Measurements from ENCODE around the gene GCAT. TPM values are rescaled to one million over a fixed set of nuclear protein-coding genes. Genes with fewer than 3 reads are reported as not detected.

GCAT gene
- total and polyA plus RNA-seq, 2 of the 13 experiments (the other 11 are each of a cell fraction or from before 2014, with no cell fraction given): 28.0 to 50.3 TPM

DNA sequence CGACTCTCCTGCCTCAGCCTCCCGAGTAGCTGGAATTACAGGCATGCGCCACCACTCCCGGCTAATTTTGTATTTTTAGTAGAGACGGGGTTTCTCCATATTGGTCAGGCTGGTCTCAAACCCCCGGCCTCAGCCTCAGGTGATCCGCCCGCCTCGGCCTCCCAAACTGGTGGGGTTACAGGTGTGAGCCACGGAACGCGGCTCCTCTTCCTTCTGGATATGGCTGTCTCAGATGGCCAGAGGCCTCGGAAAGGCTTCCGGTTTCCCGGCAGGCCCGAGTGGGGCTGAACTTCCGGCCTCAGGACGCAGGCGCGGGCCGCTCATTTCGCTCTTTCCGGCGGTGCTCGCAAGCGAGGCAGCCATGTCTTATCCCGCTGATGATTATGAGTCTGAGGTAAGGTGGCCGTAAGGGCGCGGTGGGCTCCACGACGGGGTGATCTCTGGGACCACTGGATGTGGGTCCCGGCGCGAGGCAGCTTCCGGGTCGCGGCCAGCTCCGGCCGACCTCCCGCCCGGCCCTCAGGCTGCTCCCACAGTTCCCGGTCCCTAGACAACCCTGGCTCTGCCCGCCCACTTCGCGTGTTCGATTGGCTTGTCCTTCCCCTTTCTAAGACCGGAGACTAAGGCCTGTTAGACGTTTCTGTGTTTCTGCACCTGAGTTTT, 41.5 kb downstream of the GCAT start, which contains the start of gene EIF3L (continued):
- 0 out of 2 replicates have a peak, but pooled peaks have one; percentile 23 for TF ChIP-seq ZNF451 (CRISPR knock-in tag; IDR thresholded peaks at IDR 0.05)
- 0 out of 2 replicates have a peak, but pooled peaks have one; percentile 22 for TF ChIP-seq RARA (CRISPR knock-in tag; IDR thresholded peaks at IDR 0.05)
- peak; percentile 89 for TF ChIP-seq ZNF460 (CRISPR knock-in tag; IDR thresholded peaks at IDR 0.05; ENCODE audit: borderline replicate concordance)
- TF ChIP-seq CEBPB (IDR thresholded peaks at IDR 0.05; ENCODE audit: borderline replicate concordance, low read depth, low read length): no peak
- TF ChIP-seq ZNF768 (CRISPR knock-in tag; IDR thresholded peaks at IDR 0.05): peak; percentile 61
- TF ChIP-seq BORCS8-MEF2B (CRISPR knock-in tag; IDR thresholded peaks at IDR 0.05): peak; percentile 40; the same call in 1 of the 2 replicates
- TF ChIP-seq, protein P1, sequence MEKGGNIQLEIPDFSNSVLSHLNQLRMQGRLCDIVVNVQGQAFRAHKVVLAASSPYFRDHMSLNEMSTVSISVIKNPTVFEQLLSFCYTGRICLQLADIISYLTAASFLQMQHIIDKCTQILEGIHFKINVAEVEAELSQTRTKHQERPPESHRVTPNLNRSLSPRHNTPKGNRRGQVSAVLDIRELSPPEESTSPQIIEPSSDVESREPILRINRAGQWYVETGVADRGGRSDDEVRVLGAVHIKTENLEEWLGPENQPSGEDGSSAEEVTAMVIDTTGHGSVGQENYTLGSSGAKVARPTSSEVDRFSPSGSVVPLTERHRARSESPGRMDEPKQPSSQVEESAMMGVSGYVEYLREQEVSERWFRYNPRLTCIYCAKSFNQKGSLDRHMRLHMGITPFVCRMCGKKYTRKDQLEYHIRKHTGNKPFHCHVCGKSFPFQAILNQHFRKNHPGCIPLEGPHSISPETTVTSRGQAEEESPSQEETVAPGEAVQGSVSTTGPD (CRISPR knock-in tag; IDR thresholded peaks at IDR 0.05): no peak
- TF ChIP-seq RFXAP (CRISPR knock-in tag; IDR thresholded peaks at IDR 0.05; ENCODE audit: borderline replicate concordance): peak; percentile 73
- no peak for TF ChIP-seq DDIT3 (CRISPR knock-in tag; IDR thresholded peaks at IDR 0.05)
- TF ChIP-seq FOXC1 (CRISPR knock-in tag; IDR thresholded peaks at IDR 0.05; ENCODE audit: borderline replicate concordance): peak; percentile 88; the same call in 1 of the 2 replicates
- 0 out of 2 replicates have a peak, but pooled peaks have one; percentile 42 for TF ChIP-seq ZNF564 (CRISPR knock-in tag; IDR thresholded peaks at IDR 0.05)
- no peak for TF ChIP-seq RFXANK (CRISPR knock-in tag; IDR thresholded peaks at IDR 0.05)
- TF ChIP-seq SOX5 (CRISPR knock-in tag; IDR thresholded peaks at IDR 0.05; ENCODE audit: borderline replicate concordance): peak; percentile 18; the same call in 1 of the 2 replicates
- TF ChIP-seq ZC3H13 (CRISPR knock-in tag; IDR thresholded peaks at IDR 0.05): peak; percentile 26; the same call in 1 of the 2 replicates
- peak; percentile 86 for TF ChIP-seq HDAC1 (CRISPR knock-in tag; IDR thresholded peaks at IDR 0.05)
- 0 out of 2 replicates have a peak, but pooled peaks have one; percentile 73 for TF ChIP-seq ZNF275 (CRISPR knock-in tag; IDR thresholded peaks at IDR 0.05; ENCODE audit: borderline replicate concordance)
- TF ChIP-seq MED1 (CRISPR knock-in tag; IDR thresholded peaks at IDR 0.05): peak; percentile 74
- TF ChIP-seq ZNF12 (CRISPR knock-in tag; IDR thresholded peaks at IDR 0.05): 0 out of 2 replicates have a peak, but pooled peaks have one; percentile 52
- peak; percentile 44 to 88; a peak in 3 of 4 replicates for TF ChIP-seq HMGXB4 (CRISPR knock-in tag; IDR thresholded peaks at IDR 0.05; ENCODE audit: borderline replicate concordance in 1 of 2, low read depth in 1 of 2)
- TF ChIP-seq, protein P2, sequence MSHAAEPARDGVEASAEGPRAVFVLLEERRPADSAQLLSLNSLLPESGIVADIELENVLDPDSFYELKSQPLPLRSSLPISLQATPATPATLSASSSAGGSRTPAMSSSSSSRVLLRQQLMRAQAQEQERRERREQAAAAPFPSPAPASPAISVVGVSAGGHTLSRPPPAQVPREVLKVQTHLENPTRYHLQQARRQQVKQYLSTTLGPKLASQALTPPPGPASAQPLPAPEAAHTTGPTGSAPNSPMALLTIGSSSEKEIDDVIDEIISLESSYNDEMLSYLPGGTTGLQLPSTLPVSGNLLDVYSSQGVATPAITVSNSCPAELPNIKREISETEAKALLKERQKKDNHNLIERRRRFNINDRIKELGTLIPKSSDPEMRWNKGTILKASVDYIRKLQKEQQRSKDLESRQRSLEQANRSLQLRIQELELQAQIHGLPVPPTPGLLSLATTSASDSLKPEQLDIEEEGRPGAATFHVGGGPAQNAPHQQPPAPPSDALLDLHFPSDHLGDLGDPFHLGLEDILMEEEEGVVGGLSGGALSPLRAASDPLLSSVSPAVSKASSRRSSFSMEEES (CRISPR knock-in tag; IDR thresholded peaks at IDR 0.05): peak; percentile 16; the same call in 1 of the 2 replicates
